K562 (cell line): Measurements from ENCODE around the gene IFT27. TPM values are rescaled to one million over a fixed set of nuclear protein-coding genes. Genes with fewer than 3 reads are reported as not detected.

Source experiments
- ATAC-seq: fragments of 200-7000 bp; cut with Tn5 transposase; 3 replicates; pipeline ENCODE4 v1.9.1; 2020; ENCODE audit warnings: moderate library complexity
- BruUV-seq: library from RNA; stranded (reverse); fragments of 400-500 nt; replicated peaks from 2 replicates; lab custom pipeline; 2021; lab: Mats Ljungman, UMichigan
- CTCF ChIA-PET: fragments of 300-600 bp; formaldehyde crosslinking; extraction: SDS; loops from one replicate; lab custom pipeline; 2021; ENCODE audit warnings: low intra/inter-chr PET ratio; lab: Yijun Ruan, JAX
- POLR2A ChIA-PET: fragments of 300-600, 350-650 bp; sonication (Branson Sonifier 250); formaldehyde crosslinking; extraction: SDS; loops from one replicate; lab custom pipeline; 2021; ENCODE audit warnings: antibody characterized with exemption, inconsistent platforms; lab: Yijun Ruan, JAX
- DNase-seq, 4 experiments: peaks; one replicate each; pipeline versions ENCODE4 v3.0.0 to v3.0.0-alpha.2; 2011 to 2018; ENCODE audit warnings: low spot score in 3 of 4, mixed read lengths in 3 of 4; ENCODE audit errors: extremely low read depth in 1 of 4
- FAIRE-seq: peaks from 2 replicates; lab custom pipeline; 2011; peaks lifted over from hg19 to GRCh38; lab: Jason Lieb, UNC
- H2AFZ ChIP-seq: 2 replicates; pipeline ENCODE4 v1.6.0; 2011; ENCODE audit warnings: low read depth, low read length, control low read depth, inconsistent platforms
- H3K27ac ChIP-seq: fragments of 200-600 bp; 3 replicates; pipeline ENCODE4 v1.8.0; 2011; ENCODE audit warnings: low read depth, mild to moderate bottlenecking, control low read depth, inconsistent platforms, low read length, moderate library complexity, mixed read lengths; ENCODE audit errors: extremely low read depth
- H3K27me3 ChIP-seq, 2 experiments: fragments of 300-600 bp in 1 of 2; 2 replicates in 1 of 2; 3 replicates in 1 of 2; pipeline versions ENCODE4 v1.6.0 to v1.8.0; 2011; ENCODE audit warnings: inconsistent platforms in 2 of 2, low read length in 2 of 2, mild to moderate bottlenecking in 1 of 2, mixed read lengths in 1 of 2, moderate library complexity in 1 of 2; ENCODE audit not compliant: control insufficient read depth in 2 of 2, insufficient read depth in 2 of 2
- H3K36me3 ChIP-seq: fragments of 300-600 bp; 3 replicates; pipeline ENCODE4 v1.8.0; 2011; ENCODE audit warnings: mild to moderate bottlenecking, low read length, inconsistent platforms; ENCODE audit not compliant: control insufficient read depth, insufficient read depth
- H3K4me1 ChIP-seq, 2 experiments: fragments of 200-600 bp in 1 of 2; replicated peaks in 1 of 2; 2 replicates in 1 of 2; 3 replicates in 1 of 2; pipeline versions ENCODE4 v1.5.1 to v1.8.0; 2011; ENCODE audit warnings: inconsistent platforms in 2 of 2, low read length in 2 of 2, mild to moderate bottlenecking in 1 of 2, mixed read lengths in 1 of 2, moderate library complexity in 1 of 2; ENCODE audit not compliant: control insufficient read depth in 2 of 2, insufficient read depth in 2 of 2
- H3K4me2 ChIP-seq: 2 replicates; pipeline ENCODE4 v1.6.1; 2011; ENCODE audit warnings: low read length, control low read depth, inconsistent platforms, mixed read lengths; ENCODE audit not compliant: insufficient read depth
- H3K4me3 ChIP-seq: fragments of 200-600 bp; sonication (generic), shearing (Covaris generic); 2 replicates; pipeline ENCODE4 v1.5.1; 2016; ENCODE audit warnings: control low read depth, inconsistent platforms
- H3K79me2 ChIP-seq: fragments of 200-600 bp; 3 replicates; pipeline ENCODE4 v1.8.0; 2011; ENCODE audit warnings: low read length, inconsistent platforms; ENCODE audit not compliant: control insufficient read depth, insufficient read depth
- H3K9ac ChIP-seq, 2 experiments: 2 replicates each; pipeline versions ENCODE4 v1.6.0 to v1.6.1; 2011; ENCODE audit warnings: low read depth in 2 of 2, low read length in 2 of 2, control low read depth in 1 of 2, inconsistent platforms in 1 of 2, mild to moderate bottlenecking in 1 of 2, mixed read lengths in 1 of 2; ENCODE audit not compliant: insufficient read depth in 1 of 2
- H3K9me1 ChIP-seq: one replicate; pipeline ENCODE4 v1.6.0; 2011; ENCODE audit warnings: inconsistent platforms, mild to moderate bottlenecking, low read length, moderate library complexity; ENCODE audit not compliant: control insufficient read depth, insufficient read depth
- H3K9me3 ChIP-seq: replicated peaks from 2 replicates; pipeline ENCODE4 v1.5.1; 2011; ENCODE audit warnings: low read depth, low read length, inconsistent platforms; ENCODE audit not compliant: control insufficient read depth, insufficient read depth
- H4K20me1 ChIP-seq: replicated peaks from 2 replicates; pipeline ENCODE4 v1.6.1; 2011; ENCODE audit warnings: low read length, inconsistent platforms, mixed read lengths; ENCODE audit not compliant: control insufficient read depth, insufficient read depth
- CBX2 ChIP-seq: fragments of 200-600 bp; sonication (generic); IDR thresholded peaks from one replicate; pipeline ENCODE4 v1.6.1; 2012; ENCODE audit warnings: mild to moderate bottlenecking, low read length, inconsistent platforms; ENCODE audit not compliant: insufficient read depth, poor library complexity, severe bottlenecking
- HCFC1 ChIP-seq: IDR thresholded peaks from 2 replicates; pipeline ENCODE4 v1.6.1; 2012; ENCODE audit warnings: low read depth, low read length, improper control_type of control experiment
- KAT2B ChIP-seq: IDR thresholded peaks from one replicate; pipeline ENCODE4 v1.6.1; 2012; ENCODE audit warnings: low read depth, mild to moderate bottlenecking, control low read depth, inconsistent platforms, low read length, moderate library complexity
- KLF1 ChIP-seq: fragments of 450-650 bp; IDR thresholded peaks from 2 replicates; pipeline ENCODE4 v1.6.1; 2016; ENCODE audit warnings: missing genetic modification characterization, missing compliant biosample characterization
- MAFF ChIP-seq: IDR thresholded peaks from 2 replicates; pipeline ENCODE4 v1.6.1; 2012; ENCODE audit warnings: low read length, improper control_type of control experiment
- NR3C1 ChIP-seq: sonication (generic); formaldehyde crosslinking; IDR thresholded peaks from 2 replicates; pipeline ENCODE4 v1.8.1; 2022; ENCODE audit warnings: missing genetic modification reagents
- POU5F1 ChIP-seq: fragments of 150-350 bp; IDR thresholded peaks from 2 replicates; pipeline ENCODE4 v1.6.1; 2014; ENCODE audit warnings: borderline replicate concordance, low read length, low read depth, mild to moderate bottlenecking; ENCODE audit not compliant: partially characterized antibody
- SIX5 ChIP-seq, 2 experiments: IDR thresholded peaks; 2 replicates each; pipeline ENCODE4 v1.6.1; 2011; ENCODE audit warnings: low read length in 2 of 2, borderline replicate concordance in 1 of 2, low read depth in 1 of 2, mild to moderate bottlenecking in 1 of 2, moderate library complexity in 1 of 2; ENCODE audit not compliant: insufficient read depth in 1 of 2
- SMARCA4 ChIP-seq: fragments of 450-650 bp; IDR thresholded peaks from 2 replicates; pipeline ENCODE4 v1.6.1; 2016
- STAT5A ChIP-seq: IDR thresholded peaks from 2 replicates; pipeline ENCODE4 v1.6.1; 2012; ENCODE audit warnings: low read length, inconsistent platforms, borderline replicate concordance
- TOE1 ChIP-seq, 2 experiments: fragments of 450-650 bp in 1 of 2; sonication (generic) in 1 of 2; formaldehyde crosslinking in 1 of 2; IDR thresholded peaks; 2 replicates each; pipeline versions ENCODE4 v1.7.1 to v1.8.0; 2016 to 2022; ENCODE audit warnings: borderline replicate concordance in 2 of 2, mild to moderate bottlenecking in 2 of 2, antibody characterized with exemption in 1 of 2, inconsistent platforms in 1 of 2, low read depth in 1 of 2, missing genetic modification reagents in 1 of 2, moderate library complexity in 1 of 2
- XRCC4 ChIP-seq: IDR thresholded peaks from one replicate; pipeline ENCODE4 v1.6.1; 2011; ENCODE audit not compliant: insufficient read depth, insufficient read length; ENCODE audit errors: extremely low read depth
- ZNF133 ChIP-seq: fragments of 250-450 bp; sonication (Bioruptor Pico); IDR thresholded peaks from 2 replicates; pipeline ENCODE4 v1.4.0; 2020; ENCODE audit warnings: mild to moderate bottlenecking
- WGBS: fragments of 100-300 bp; shearing (Covaris generic); methylation state at CpG from one replicate; pipeline ENCODE4 v1.1.6; 2016; ENCODE audit warnings: low coverage, mixed read lengths; ENCODE audit not compliant: insufficient coverage; ENCODE audit errors: missing lambda C conversion rate; 5-methylcytosine and 5-hydroxymethylcytosine counted together
- in situ Hi-C: fragments of 300-500 bp; cut with MboI; formaldehyde crosslinking; loops from 4 replicates; pipeline ENCODE4 v1.15.0; 2018; ENCODE audit warnings: inconsistent platforms, mixed read lengths
- intact Hi-C: fragments of 100-400 bp; cut with micrococcal nuclease; formaldehyde crosslinking; loops from 2 replicates; pipeline ENCODE4 v1.14.2; 2022
- polyA plus RNA-seq, 8 experiments: library from polyadenylated mRNA; depleted of rRNA in 4 of 8; stranded (reverse) in 5 of 8; unstranded in 3 of 8; fragments of >200 nt; fragmentation: Nextera tagmentation in 2 of 8; fragmentation: Illumina TruSeq in 1 of 8; extraction: Ambion mirVana in 2 of 8; extraction: Trizol in 1 of 8; gene quantifications; 2 replicates each; pipeline versions ENCODE4 v1.2.1 to v1.2.3, GENCODE V29; 2011 to 2014; ENCODE audit warnings: inconsistent platforms in 1 of 8, missing spikeins in 1 of 8
- total RNA-seq, 7 experiments: library from RNA; depleted of rRNA in 6 of 7; stranded (reverse); fragments of >200 nt in 6 of 7; fragmentation: Illumina TruSeq in 2 of 7; extraction: Trizol in 2 of 7; gene quantifications; 2 replicates each; pipeline versions ENCODE4 v1.2.1 to v1.2.3, GENCODE V29; 2011 to 2021; ENCODE audit warnings: low replicate concordance in 1 of 7
- TF ChIP-seq, protein P1 (sequence below): fragments of 450-650 bp; IDR thresholded peaks from 2 replicates; pipeline ENCODE4 v1.6.1; 2016; ENCODE audit warnings: borderline replicate concordance
- TF ChIP-seq, protein P2 (sequence below): IDR thresholded peaks from 3 replicates; pipeline ENCODE4 v1.6.1; 2011; ENCODE audit warnings: borderline replicate concordance, mild to moderate bottlenecking, moderate library complexity; ENCODE audit not compliant: insufficient read length; ENCODE audit errors: extremely low read depth

IFT27 gene
- total and polyA plus RNA-seq, 9 of the 15 experiments (the other 6 are each of a cell fraction or from before 2014, with no cell fraction given) = 0.01 to 1.4 (median 0.14) TPM; not detected in 1

DNA sequence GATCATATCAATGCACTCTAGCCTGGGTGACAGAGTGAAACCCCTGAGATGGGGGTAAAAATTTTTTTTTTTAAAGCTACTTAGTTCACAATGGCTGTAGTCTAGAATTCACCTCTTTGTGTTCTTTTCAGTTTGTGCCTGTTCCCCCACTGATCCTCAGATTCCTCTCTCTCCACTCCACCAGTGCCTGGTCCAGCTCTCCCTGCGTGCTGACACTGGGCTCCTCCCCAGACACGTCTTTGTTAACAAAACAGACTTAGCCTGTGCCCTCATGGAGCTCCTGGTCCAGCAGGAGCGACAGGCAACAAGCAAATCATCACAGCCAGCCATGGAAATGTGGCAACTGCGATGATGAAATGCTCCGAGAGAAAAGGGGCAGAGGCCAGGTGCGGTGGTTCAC lies 34.0 kb downstream of the IFT27 start (continued):
- no peak for TF ChIP-seq ZNF133
- TF ChIP-seq KAT2B = no peak

DNA sequence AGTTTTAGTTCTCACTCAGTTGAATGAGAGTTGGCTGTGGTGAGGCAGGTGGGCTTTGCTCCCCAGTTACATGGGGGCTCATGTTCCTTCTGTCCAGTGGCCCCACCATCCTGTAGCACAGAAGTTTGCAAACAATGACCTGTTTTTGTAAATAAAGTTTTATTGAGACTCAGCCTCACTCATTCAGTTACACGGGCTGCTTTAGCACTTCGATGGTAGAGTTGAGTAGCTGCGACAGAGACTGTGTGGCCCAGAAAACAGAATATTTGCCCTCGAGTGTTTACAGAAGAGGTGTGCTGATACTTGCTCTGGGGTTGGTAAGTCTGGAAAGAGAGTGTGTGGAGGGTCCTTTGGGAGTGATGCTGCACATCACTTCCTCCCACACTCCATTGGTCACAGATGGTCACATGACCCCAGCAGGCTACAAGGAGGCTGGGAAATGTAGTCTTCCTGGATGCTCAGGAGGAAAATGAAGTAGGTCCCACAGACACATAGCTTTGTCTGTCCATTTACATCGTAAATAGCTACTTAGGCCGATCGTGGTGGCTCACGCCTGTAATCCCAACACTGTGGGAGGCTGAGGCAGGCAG lies 34.6 kb downstream of the IFT27 start:
- DNase-seq (peak; percentile 22 to 68 (median 64)), ATAC-seq (peak; percentile 86), FAIRE-seq (peak; percentile 73)
- POLR2A ChIA-PET = interaction anchor here (0.7 kb wide), 2 partner anchors 12 to 24 kb away, joined by 3 read pairs; no protein-coding TSS in a partner anchor
- no peaks in the 10 kb centered on the region for H4K20me1 ChIP-seq
- in situ Hi-C loops = no loop called here
- no peaks in the 10 kb centered on the region for H3K9me1 ChIP-seq
- intact Hi-C loops = no loop called here
- H3K9ac ChIP-seq = no peak overlapping the region
- BruUV-seq = no TSS peak
- H3K36me3 ChIP-seq = no peaks in the 10 kb centered on the region
- no peak overlapping the region for H3K4me2 ChIP-seq
- H2AFZ ChIP-seq = peak overlapping the region; percentile 65; the same call in 1 of the 2 replicates
- H3K9me3 ChIP-seq = no peaks in the 10 kb centered on the region
- CTCF ChIA-PET = no interaction called here
- no peaks in the 10 kb centered on the region for H3K79me2 ChIP-seq
- H3K27ac ChIP-seq = no peak overlapping the region
- H3K4me1 ChIP-seq = no peaks in the 10 kb centered on the region
- WGBS = 7% methylated on average over 8 of the region's 8 CpGs
- H3K4me3 ChIP-seq = no peak overlapping the region
- peaks cover 0 to 21% of the 10 kb centered on the region in 2 experiments; a peak in 2 of 5 replicates for H3K27me3 ChIP-seq
- no peak for TF ChIP-seq SMARCA4
- TF ChIP-seq, protein P1, sequence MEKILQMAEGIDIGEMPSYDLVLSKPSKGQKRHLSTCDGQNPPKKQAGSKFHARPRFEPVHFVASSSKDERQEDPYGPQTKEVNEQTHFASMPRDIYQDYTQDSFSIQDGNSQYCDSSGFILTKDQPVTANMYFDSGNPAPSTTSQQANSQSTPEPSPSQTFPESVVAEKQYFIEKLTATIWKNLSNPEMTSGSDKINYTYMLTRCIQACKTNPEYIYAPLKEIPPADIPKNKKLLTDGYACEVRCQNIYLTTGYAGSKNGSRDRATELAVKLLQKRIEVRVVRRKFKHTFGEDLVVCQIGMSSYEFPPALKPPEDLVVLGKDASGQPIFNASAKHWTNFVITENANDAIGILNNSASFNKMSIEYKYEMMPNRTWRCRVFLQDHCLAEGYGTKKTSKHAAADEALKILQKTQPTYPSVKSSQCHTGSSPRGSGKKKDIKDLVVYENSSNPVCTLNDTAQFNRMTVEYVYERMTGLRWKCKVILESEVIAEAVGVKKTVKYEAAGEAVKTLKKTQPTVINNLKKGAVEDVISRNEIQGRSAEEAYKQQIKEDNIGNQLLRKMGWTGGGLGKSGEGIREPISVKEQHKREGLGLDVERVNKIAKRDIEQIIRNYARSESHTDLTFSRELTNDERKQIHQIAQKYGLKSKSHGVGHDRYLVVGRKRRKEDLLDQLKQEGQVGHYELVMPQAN = no peak
- TF ChIP-seq XRCC4 = no peak
- TF ChIP-seq, protein P2, sequence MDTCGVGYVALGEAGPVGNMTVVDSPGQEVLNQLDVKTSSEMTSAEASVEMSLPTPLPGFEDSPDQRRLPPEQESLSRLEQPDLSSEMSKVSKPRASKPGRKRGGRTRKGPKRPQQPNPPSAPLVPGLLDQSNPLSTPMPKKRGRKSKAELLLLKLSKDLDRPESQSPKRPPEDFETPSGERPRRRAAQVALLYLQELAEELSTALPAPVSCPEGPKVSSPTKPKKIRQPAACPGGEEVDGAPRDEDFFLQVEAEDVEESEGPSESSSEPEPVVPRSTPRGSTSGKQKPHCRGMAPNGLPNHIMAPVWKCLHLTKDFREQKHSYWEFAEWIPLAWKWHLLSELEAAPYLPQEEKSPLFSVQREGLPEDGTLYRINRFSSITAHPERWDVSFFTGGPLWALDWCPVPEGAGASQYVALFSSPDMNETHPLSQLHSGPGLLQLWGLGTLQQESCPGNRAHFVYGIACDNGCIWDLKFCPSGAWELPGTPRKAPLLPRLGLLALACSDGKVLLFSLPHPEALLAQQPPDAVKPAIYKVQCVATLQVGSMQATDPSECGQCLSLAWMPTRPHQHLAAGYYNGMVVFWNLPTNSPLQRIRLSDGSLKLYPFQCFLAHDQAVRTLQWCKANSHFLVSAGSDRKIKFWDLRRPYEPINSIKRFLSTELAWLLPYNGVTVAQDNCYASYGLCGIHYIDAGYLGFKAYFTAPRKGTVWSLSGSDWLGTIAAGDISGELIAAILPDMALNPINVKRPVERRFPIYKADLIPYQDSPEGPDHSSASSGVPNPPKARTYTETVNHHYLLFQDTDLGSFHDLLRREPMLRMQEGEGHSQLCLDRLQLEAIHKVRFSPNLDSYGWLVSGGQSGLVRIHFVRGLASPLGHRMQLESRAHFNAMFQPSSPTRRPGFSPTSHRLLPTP = no peak
- no peak for TF ChIP-seq CBX2
- TF ChIP-seq NR3C1 (CRISPR knock-in tag) = no peak
- peak; percentile 86 for TF ChIP-seq HCFC1
- no peak for TF ChIP-seq KLF1
- TF ChIP-seq STAT5A = no peak
- no peak for TF ChIP-seq MAFF
- no peak for TF ChIP-seq POU5F1
- peak; percentile 52 to 64 for TF ChIP-seq SIX5 (IDR thresholded peaks at IDR 0.05; ENCODE audit: borderline replicate concordance in 1 of 2, insufficient read depth in 1 of 2, low read depth in 1 of 2, low read length in 2 of 2)
- peak; percentile 94 for TF ChIP-seq TOE1 (IDR thresholded peaks at IDR 0.05; ENCODE audit: borderline replicate concordance)
- no peak for TF ChIP-seq TOE1 (CRISPR knock-in tag; IDR thresholded peaks at IDR 0.05; ENCODE audit: borderline replicate concordance, low read depth)
